CD8-positive, alpha-beta memory T cell (primary cell): ENCODE data around the gene CMTR2. TPM values are rescaled to one million over a fixed set of nuclear protein-coding genes. Genes with fewer than 3 reads are reported as not detected.
A peak's percentile ranks its signal among the peaks of the same experiment; 100 is the strongest.

Experiments
- CTCF ChIA-PET: fragments of 350-600 bp; sonication (Branson Sonifier 250); formaldehyde crosslinking; loops from one replicate; lab custom pipeline; 2021; ENCODE audit warnings: antibody characterized with exemption; lab: Charles Lee
- POLR2A ChIA-PET: fragments of 350-600 bp; sonication (Branson Sonifier 250); formaldehyde crosslinking; loops from one replicate; lab custom pipeline; 2021; ENCODE audit warnings: antibody characterized with exemption; lab: Charles Lee
- DNase-seq, 5 donors: peaks; one replicate each; pipeline versions ENCODE4 v3.0.0 to v3.0.0-alpha.2; 2020 to 2022; ENCODE audit warnings: mixed read lengths in 1 of 5
- H3K27ac ChIP-seq: one replicate; pipeline ENCODE4 v1.7.0; 2013; ENCODE audit warnings: low read depth, mild to moderate bottlenecking, low read length, moderate library complexity
- H3K27me3 ChIP-seq: 2 replicates; pipeline ENCODE4 v1.7.0; 2013; ENCODE audit warnings: low read length, mild to moderate bottlenecking; ENCODE audit not compliant: insufficient read depth, poor library complexity, severe bottlenecking
- H3K36me3 ChIP-seq: 2 replicates; pipeline ENCODE4 v1.7.0; 2013; ENCODE audit warnings: mild to moderate bottlenecking, low read length, moderate library complexity; ENCODE audit not compliant: insufficient read depth
- H3K4me1 ChIP-seq: 2 replicates; pipeline ENCODE4 v1.7.0; 2013; ENCODE audit warnings: mild to moderate bottlenecking, low read length, moderate library complexity; ENCODE audit not compliant: insufficient read depth
- H3K4me3 ChIP-seq: 2 replicates; pipeline ENCODE4 v1.7.0; 2013; ENCODE audit warnings: mild to moderate bottlenecking, low read length
- H3K9me3 ChIP-seq: 2 replicates; pipeline ENCODE4 v1.7.0; 2013; ENCODE audit warnings: mild to moderate bottlenecking, low read length
- H3K27ac Mint-ChIP-seq, 8 donors: one replicate each; pipeline ENCODE4 v1.8.0; 2020 to 2021; ENCODE audit warnings: mixed read lengths in 8 of 8, mild to moderate bottlenecking in 6 of 8, inconsistent platforms in 3 of 8, moderate library complexity in 3 of 8
- H3K27me3 Mint-ChIP-seq, 2 donors: one replicate each; pipeline ENCODE4 v1.8.0; 2020 to 2021; ENCODE audit warnings: mixed read lengths in 2 of 2, mild to moderate bottlenecking in 1 of 2, moderate library complexity in 1 of 2
- H3K36me3 Mint-ChIP-seq, 3 donors: one replicate each; pipeline ENCODE4 v1.8.0; 2020 to 2021; ENCODE audit warnings: mixed read lengths in 3 of 3, inconsistent platforms in 1 of 3, mild to moderate bottlenecking in 1 of 3
- H3K4me1 Mint-ChIP-seq, 3 donors: one replicate each; pipeline ENCODE4 v1.8.0; 2020 to 2021; ENCODE audit warnings: mixed read lengths in 3 of 3, inconsistent platforms in 1 of 3, mild to moderate bottlenecking in 1 of 3
- H3K4me3 Mint-ChIP-seq, 7 donors: one replicate each; pipeline ENCODE4 v1.8.0; 2020 to 2021; ENCODE audit warnings: mixed read lengths in 7 of 7, mild to moderate bottlenecking in 6 of 7, moderate library complexity in 4 of 7, inconsistent platforms in 2 of 7
- H3K9me3 Mint-ChIP-seq, 5 donors: one replicate each; pipeline ENCODE4 v1.8.0; 2020 to 2022; ENCODE audit warnings: mixed read lengths in 5 of 5, mild to moderate bottlenecking in 3 of 5, moderate library complexity in 2 of 5, inconsistent platforms in 1 of 5
- polyA plus RNA-seq: library from polyadenylated mRNA; unstranded; fragments of 300-500 nt; fragmentation: Illumina TruSeq; gene quantifications from one replicate; pipeline ENCODE4 v1.2.3, GENCODE V29; 2021
- total RNA-seq, 2 experiments: library from RNA; stranded (reverse); gene quantifications; one replicate each; pipeline ENCODE4 v1.2.3, GENCODE V29; 2021

Gene CMTR2
- total and polyA plus RNA-seq, 3 experiments from 2014 or later: 21.7 to 27.9 (median 27.4) TPM

GRCh38 chr16:71255721-71256120 lies 33.5 kb downstream of the CMTR2 start:
- DNase-seq: no peak
- no peaks in the 10 kb centered on the region for H3K27me3 ChIP-seq
- Mint-ChIP-seq H3K4me3 (peak overlapping the region in 1 of 7 donors; percentile 18), H3K36me3 (no peaks in the 10 kb centered on the region), H3K9me3 (peaks cover 0 to 3% (median 0%) of the 10 kb centered on the region in 5 donors), H3K27ac (no peak overlapping the region), H3K27me3 (peaks cover 10 to 48% of the 10 kb centered on the region in 2 donors), H3K4me1 (peaks cover 0 to 36% (median 0%) of the 10 kb centered on the region in 3 donors)
- H3K36me3 ChIP-seq: no peaks in the 10 kb centered on the region
- no peak overlapping the region for H3K27ac ChIP-seq
- no peaks in the 10 kb centered on the region for H3K4me1 ChIP-seq
- no peak overlapping the region for H3K4me3 ChIP-seq
- CTCF ChIA-PET: no interaction called here
- POLR2A ChIA-PET: no interaction called here
- no peaks in the 10 kb centered on the region for H3K9me3 ChIP-seq

- no peak for DNase-seq
- ChIA-PET CTCF (no interaction called here), POLR2A (no interaction called here)
- peaks cover 0 to 3% (median 0%) of the 10 kb centered on the region in 5 donors for H3K9me3 Mint-ChIP-seq
- Histone ChIP-seq H3K4me3 (no peak overlapping the region), H3K9me3 (no peaks in the 10 kb centered on the region), H3K36me3 (no peaks in the 10 kb centered on the region), H3K27ac (no peak overlapping the region), H3K4me1 (no peaks in the 10 kb centered on the region), H3K27me3 (no peaks in the 10 kb centered on the region)
- peaks cover 10 to 46% of the 10 kb centered on the region in 2 donors for H3K27me3 Mint-ChIP-seq
- H3K4me3 Mint-ChIP-seq: no peak overlapping the region
- H3K4me1 Mint-ChIP-seq: peaks cover 0 to 36% (median 0%) of the 10 kb centered on the region in 3 donors
- peak overlapping the region in 1 of 8 donors; percentile 0 for H3K27ac Mint-ChIP-seq
- no peaks in the 10 kb centered on the region for H3K36me3 Mint-ChIP-seq
Measured at GRCh38 chr16:71254832-71255525, 34.2 kb downstream of the CMTR2 start.

GRCh38 chr16:71250461-71251235 lies 38.6 kb downstream of the CMTR2 start:
- H3K4me1 ChIP-seq: no peaks in the 10 kb centered on the region
- H3K36me3 Mint-ChIP-seq: no peaks in the 10 kb centered on the region
- H3K27me3 Mint-ChIP-seq: peaks cover 8 to 32% of the 10 kb centered on the region in 2 donors
- no peak overlapping the region for H3K27ac Mint-ChIP-seq
- H3K27ac ChIP-seq: no peak overlapping the region
- peaks cover 0 to 8% (median 0%) of the 10 kb centered on the region in 3 donors for H3K4me1 Mint-ChIP-seq
- ChIA-PET POLR2A (no interaction called here), CTCF (no interaction called here)
- H3K9me3 ChIP-seq: no peaks in the 10 kb centered on the region
- no peaks in the 10 kb centered on the region for H3K9me3 Mint-ChIP-seq
- H3K36me3 ChIP-seq: no peaks in the 10 kb centered on the region
- no peak overlapping the region for H3K4me3 ChIP-seq
- no peak for DNase-seq
- H3K27me3 ChIP-seq: no peaks in the 10 kb centered on the region
- H3K4me3 Mint-ChIP-seq: no peak overlapping the region

- H3K36me3 ChIP-seq: no peaks in the 10 kb centered on the region
- no peak for DNase-seq
- H3K4me1 ChIP-seq: no peaks in the 10 kb centered on the region
- no peaks in the 10 kb centered on the region for H3K4me1 Mint-ChIP-seq
- H3K27ac Mint-ChIP-seq: no peak overlapping the region
- no peaks in the 10 kb centered on the region for H3K27me3 ChIP-seq
- H3K9me3 Mint-ChIP-seq: no peaks in the 10 kb centered on the region
- CTCF ChIA-PET: no interaction called here
- H3K27ac ChIP-seq: no peak overlapping the region
- no peaks in the 10 kb centered on the region for H3K36me3 Mint-ChIP-seq
- no peak overlapping the region for H3K4me3 ChIP-seq
- H3K27me3 Mint-ChIP-seq: peaks cover 8 to 23% of the 10 kb centered on the region in 2 donors
- POLR2A ChIA-PET: no interaction called here
- H3K4me3 Mint-ChIP-seq: no peak overlapping the region
- no peaks in the 10 kb centered on the region for H3K9me3 ChIP-seq
Measured at GRCh38 chr16:71249399-71249798, 39.8 kb downstream of the CMTR2 start.

- H3K4me1 Mint-ChIP-seq: no peaks in the 10 kb centered on the region
- Histone ChIP-seq H3K27ac (no peak overlapping the region), H3K27me3 (no peaks in the 10 kb centered on the region), H3K4me3 (no peak overlapping the region), H3K4me1 (no peaks in the 10 kb centered on the region), H3K36me3 (no peaks in the 10 kb centered on the region), H3K9me3 (no peaks in the 10 kb centered on the region)
- DNase-seq: no peak
- H3K27ac Mint-ChIP-seq: no peak overlapping the region
- H3K4me3 Mint-ChIP-seq: no peak overlapping the region
- peaks cover 5 to 18% of the 10 kb centered on the region in 2 donors for H3K27me3 Mint-ChIP-seq
- no peaks in the 10 kb centered on the region for H3K36me3 Mint-ChIP-seq
- CTCF ChIA-PET: no interaction called here
- no peaks in the 10 kb centered on the region for H3K9me3 Mint-ChIP-seq
- POLR2A ChIA-PET: no interaction called here
Measured at GRCh38 chr16:71247478-71247877, 41.7 kb downstream of the CMTR2 start.

- ChIA-PET CTCF (no interaction called here), POLR2A (no interaction called here)
- Histone ChIP-seq H3K27ac (no peak overlapping the region), H3K9me3 (no peaks in the 10 kb centered on the region), H3K36me3 (no peaks in the 10 kb centered on the region), H3K4me3 (no peak overlapping the region), H3K27me3 (no peaks in the 10 kb centered on the region), H3K4me1 (no peaks in the 10 kb centered on the region)
- Mint-ChIP-seq H3K4me3 (no peak overlapping the region), H3K27me3 (peaks cover 5 to 17% of the 10 kb centered on the region in 2 donors), H3K36me3 (no peaks in the 10 kb centered on the region), H3K27ac (no peak overlapping the region), H3K9me3 (no peaks in the 10 kb centered on the region), H3K4me1 (no peaks in the 10 kb centered on the region)
- no peak for DNase-seq
Measured at GRCh38 chr16:71246309-71246708, 42.9 kb downstream of the CMTR2 start.

- DNase-seq: no peak
- H3K4me3 Mint-ChIP-seq: no peak overlapping the region
- peaks cover 5 to 12% of the 10 kb centered on the region in 2 donors for H3K27me3 Mint-ChIP-seq
- H3K9me3 Mint-ChIP-seq: no peaks in the 10 kb centered on the region
- ChIA-PET CTCF (no interaction called here), POLR2A (no interaction called here)
- Histone ChIP-seq H3K4me3 (no peak overlapping the region), H3K36me3 (no peaks in the 10 kb centered on the region), H3K4me1 (no peaks in the 10 kb centered on the region), H3K9me3 (no peaks in the 10 kb centered on the region), H3K27me3 (no peaks in the 10 kb centered on the region), H3K27ac (no peak overlapping the region)
- H3K4me1 Mint-ChIP-seq: no peaks in the 10 kb centered on the region
- no peak overlapping the region for H3K27ac Mint-ChIP-seq
- H3K36me3 Mint-ChIP-seq: no peaks in the 10 kb centered on the region
Measured at GRCh38 chr16:71244521-71244920, 44.7 kb downstream of the CMTR2 start.

GRCh38 chr16:71242601-71243000 lies 46.6 kb downstream of the CMTR2 start:
- no peak overlapping the region for H3K4me3 ChIP-seq
- ChIA-PET POLR2A (no interaction called here), CTCF (interaction anchor here (0.6 kb wide), 1 partner anchor 251 kb away, joined by 3 read pairs; no protein-coding TSS in a partner anchor)
- Mint-ChIP-seq H3K36me3 (no peaks in the 10 kb centered on the region), H3K4me1 (no peaks in the 10 kb centered on the region), H3K27me3 (peaks cover 5 to 22% of the 10 kb centered on the region in 2 donors), H3K4me3 (no peak overlapping the region), H3K27ac (no peak overlapping the region), H3K9me3 (no peaks in the 10 kb centered on the region)
- no peak overlapping the region for H3K27ac ChIP-seq
- no peaks in the 10 kb centered on the region for H3K9me3 ChIP-seq
- DNase-seq: no peak
- no peaks in the 10 kb centered on the region for H3K4me1 ChIP-seq
- no peaks in the 10 kb centered on the region for H3K27me3 ChIP-seq
- no peaks in the 10 kb centered on the region for H3K36me3 ChIP-seq
